Measurements from ENCODE around the gene SYNPO.

DNA sequence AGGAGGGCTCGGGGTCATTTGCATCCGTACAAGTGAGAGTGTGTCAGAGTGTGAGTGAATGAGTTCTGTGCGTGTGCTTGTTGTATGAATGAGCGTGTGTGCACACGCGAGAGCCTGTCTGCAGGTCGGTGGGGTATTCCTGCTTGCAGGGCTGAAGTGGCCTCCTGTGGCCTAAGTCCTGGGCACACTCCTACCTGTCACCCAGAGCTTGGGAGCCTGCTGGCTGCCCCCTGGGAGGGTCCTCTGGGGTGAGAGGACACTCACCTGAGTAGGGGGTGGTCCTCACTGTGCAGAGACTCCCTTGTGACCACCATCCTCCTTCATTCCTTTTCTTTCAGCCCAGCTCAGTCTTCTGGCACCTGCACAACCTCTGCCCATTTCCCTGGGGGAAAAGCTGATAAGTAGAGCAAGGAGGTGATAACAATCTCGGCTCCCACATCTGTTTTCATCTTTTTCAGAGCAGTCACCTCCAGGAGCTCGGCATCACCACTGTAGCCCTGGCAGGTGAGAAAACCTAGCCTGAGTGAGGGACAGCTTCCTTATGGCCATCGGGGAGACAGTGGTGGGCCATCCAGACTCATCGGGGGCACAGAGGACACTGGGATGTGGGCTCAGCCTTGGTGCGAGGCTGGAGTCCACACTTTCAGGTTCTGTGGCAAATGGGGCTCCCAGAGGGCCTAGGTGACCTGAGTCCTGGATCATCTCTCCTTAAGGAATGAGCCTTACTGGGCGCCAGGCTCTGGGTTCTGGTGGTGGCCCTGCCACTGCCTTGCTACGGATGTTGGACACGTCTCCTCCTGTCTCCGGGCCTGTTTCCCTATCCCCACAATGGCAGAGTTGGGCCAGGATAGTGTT, 38.7 kb upstream of the SYNPO start:
- TF ChIP-seq CTCF (IDR thresholded peaks at IDR 0.05; ENCODE audit: insufficient read depth, low read depth, low read length), result no peak
- no peak for TF ChIP-seq EZH2 (IDR thresholded peaks at IDR 0.05; ENCODE audit: insufficient read depth, low read length)

All from astrocyte (in vitro differentiated cells and primary cell).